ENCODE results near the gene MED15. TPM values are rescaled to one million over a fixed set of nuclear protein-coding genes. Genes with fewer than 3 reads are reported as not detected.

The MED15 gene
- total RNA-seq, 1 donor from 2014 or later: 16.7 TPM

- H3K4me3 ChIP-seq (ENCODE audit: low read length in 3 of 3): no peak overlapping the region
- peaks cover 0 to 20% (median 15%) of the 10 kb centered on the region in 3 donors for H3K27me3 ChIP-seq (ENCODE audit: control insufficient read depth in 3 of 3, insufficient read depth in 3 of 3, low read length in 3 of 3)
- H3K9me3 ChIP-seq (ENCODE audit: control insufficient read depth in 3 of 3, low read length in 3 of 3): no peaks in the 10 kb centered on the region
- no peaks in the 10 kb centered on the region for H3K36me3 ChIP-seq (ENCODE audit: control insufficient read depth in 3 of 3, insufficient read depth in 3 of 3, low read length in 3 of 3)
- no peak overlapping the region for H3K27ac ChIP-seq (ENCODE audit: low read depth, low read length)
- no peak overlapping the region for H3K9ac ChIP-seq (ENCODE audit: low read depth in 1 of 3, low read length in 3 of 3)
- no peaks in the 10 kb centered on the region for H3K4me1 ChIP-seq (ENCODE audit: control insufficient read depth in 3 of 3, insufficient read depth in 3 of 3, low read length in 3 of 3)
Observed at GRCh38 chr22:20605328-20605727, 97.9 kb downstream of the MED15 start.

GRCh38 chr22:20606041-20606783, 98.8 kb downstream of the MED15 start:
- Histone ChIP-seq H3K9me3 (ENCODE audit: control insufficient read depth in 3 of 3, low read length in 3 of 3) (no peaks in the 10 kb centered on the region), H3K27ac (ENCODE audit: low read depth, low read length) (no peak overlapping the region), H3K4me3 (ENCODE audit: low read length in 3 of 3) (no peak overlapping the region), H3K36me3 (ENCODE audit: control insufficient read depth in 3 of 3, insufficient read depth in 3 of 3, low read length in 3 of 3) (no peaks in the 10 kb centered on the region), H3K4me1 (ENCODE audit: control insufficient read depth in 3 of 3, insufficient read depth in 3 of 3, low read length in 3 of 3) (no peaks in the 10 kb centered on the region), H3K27me3 (ENCODE audit: control insufficient read depth in 3 of 3, insufficient read depth in 3 of 3, low read length in 3 of 3) (peaks cover 0 to 20% (median 14%) of the 10 kb centered on the region in 3 donors), H3K9ac (ENCODE audit: low read depth in 1 of 3, low read length in 3 of 3) (no peak overlapping the region)

GRCh38 chr22:20606784-20607128, 99.3 kb downstream of the MED15 start:
- Histone ChIP-seq H3K4me3 (ENCODE audit: low read length in 3 of 3) (no peak overlapping the region), H3K27me3 (ENCODE audit: control insufficient read depth in 3 of 3, insufficient read depth in 3 of 3, low read length in 3 of 3) (peaks cover 0 to 21% (median 14%) of the 10 kb centered on the region in 3 donors), H3K27ac (ENCODE audit: low read depth, low read length) (no peak overlapping the region), H3K9ac (ENCODE audit: low read depth in 1 of 3, low read length in 3 of 3) (no peak overlapping the region), H3K36me3 (ENCODE audit: control insufficient read depth in 3 of 3, insufficient read depth in 3 of 3, low read length in 3 of 3) (no peaks in the 10 kb centered on the region), H3K4me1 (ENCODE audit: control insufficient read depth in 3 of 3, insufficient read depth in 3 of 3, low read length in 3 of 3) (no peaks in the 10 kb centered on the region), H3K9me3 (ENCODE audit: control insufficient read depth in 3 of 3, low read length in 3 of 3) (no peaks in the 10 kb centered on the region)

- Histone ChIP-seq H3K27me3 (ENCODE audit: control insufficient read depth in 3 of 3, insufficient read depth in 3 of 3, low read length in 3 of 3) (peaks cover 0 to 24% (median 14%) of the 10 kb centered on the region in 3 donors), H3K4me1 (ENCODE audit: control insufficient read depth in 3 of 3, insufficient read depth in 3 of 3, low read length in 3 of 3) (no peaks in the 10 kb centered on the region), H3K36me3 (ENCODE audit: control insufficient read depth in 3 of 3, insufficient read depth in 3 of 3, low read length in 3 of 3) (no peaks in the 10 kb centered on the region), H3K4me3 (ENCODE audit: low read length in 3 of 3) (no peak overlapping the region), H3K9me3 (ENCODE audit: control insufficient read depth in 3 of 3, low read length in 3 of 3) (no peaks in the 10 kb centered on the region), H3K9ac (ENCODE audit: low read depth in 1 of 3, low read length in 3 of 3) (no peak overlapping the region), H3K27ac (ENCODE audit: low read depth, low read length) (no peak overlapping the region)
Observed at GRCh38 chr22:20607157-20607907, 99.9 kb downstream of the MED15 start.

GRCh38 chr22:20610243-20610686, 102.9 kb downstream of the MED15 start:
- H3K4me3 ChIP-seq (ENCODE audit: low read length in 3 of 3): no peak overlapping the region

GRCh38 chr22:20610757-20611156, 103.3 kb downstream of the MED15 start:
- no peaks in the 10 kb centered on the region for H3K9me3 ChIP-seq (ENCODE audit: control insufficient read depth in 3 of 3, low read length in 3 of 3)
- no peak overlapping the region for H3K4me3 ChIP-seq (ENCODE audit: low read length in 3 of 3)
- H3K4me1 ChIP-seq (ENCODE audit: control insufficient read depth in 3 of 3, insufficient read depth in 3 of 3, low read length in 3 of 3): no peaks in the 10 kb centered on the region
- H3K9ac ChIP-seq (ENCODE audit: low read depth in 1 of 3, low read length in 3 of 3): no peak overlapping the region
- no peak overlapping the region for H3K27ac ChIP-seq (ENCODE audit: low read depth, low read length)
- H3K36me3 ChIP-seq (ENCODE audit: control insufficient read depth in 3 of 3, insufficient read depth in 3 of 3, low read length in 3 of 3): no peaks in the 10 kb centered on the region
- peaks cover 5 to 18% (median 14%) of the 10 kb centered on the region in 3 donors for H3K27me3 ChIP-seq (ENCODE audit: control insufficient read depth in 3 of 3, insufficient read depth in 3 of 3, low read length in 3 of 3)

More at GRCh38 chr22:20610243-20610686, 102.9 kb downstream of the MED15 start:
- Histone ChIP-seq H3K9ac (ENCODE audit: low read depth in 1 of 3, low read length in 3 of 3) (no peak overlapping the region), H3K27ac (ENCODE audit: low read depth, low read length) (no peak overlapping the region), H3K9me3 (ENCODE audit: control insufficient read depth in 3 of 3, low read length in 3 of 3) (no peaks in the 10 kb centered on the region), H3K36me3 (ENCODE audit: control insufficient read depth in 3 of 3, insufficient read depth in 3 of 3, low read length in 3 of 3) (no peaks in the 10 kb centered on the region), H3K4me1 (ENCODE audit: control insufficient read depth in 3 of 3, insufficient read depth in 3 of 3, low read length in 3 of 3) (no peaks in the 10 kb centered on the region), H3K27me3 (ENCODE audit: control insufficient read depth in 3 of 3, insufficient read depth in 3 of 3, low read length in 3 of 3) (peaks cover 5 to 21% (median 15%) of the 10 kb centered on the region in 3 donors)

- H3K27ac ChIP-seq (ENCODE audit: low read depth, low read length): no peak overlapping the region
- H3K9ac ChIP-seq (ENCODE audit: low read depth in 1 of 3, low read length in 3 of 3): no peak overlapping the region
- no peaks in the 10 kb centered on the region for H3K4me1 ChIP-seq (ENCODE audit: control insufficient read depth in 3 of 3, insufficient read depth in 3 of 3, low read length in 3 of 3)
- H3K9me3 ChIP-seq (ENCODE audit: control insufficient read depth in 3 of 3, low read length in 3 of 3): no peaks in the 10 kb centered on the region
- peaks cover 5 to 13% (median 8%) of the 10 kb centered on the region in 3 donors for H3K27me3 ChIP-seq (ENCODE audit: control insufficient read depth in 3 of 3, insufficient read depth in 3 of 3, low read length in 3 of 3)
- H3K4me3 ChIP-seq (ENCODE audit: low read length in 3 of 3): no peak overlapping the region
- no peaks in the 10 kb centered on the region for H3K36me3 ChIP-seq (ENCODE audit: control insufficient read depth in 3 of 3, insufficient read depth in 3 of 3, low read length in 3 of 3)
Observed at GRCh38 chr22:20611418-20611817, 104.0 kb downstream of the MED15 start.

- Histone ChIP-seq H3K4me1 (ENCODE audit: control insufficient read depth in 3 of 3, insufficient read depth in 3 of 3, low read length in 3 of 3) (no peaks in the 10 kb centered on the region), H3K4me3 (ENCODE audit: low read length in 3 of 3) (no peak overlapping the region), H3K27me3 (ENCODE audit: control insufficient read depth in 3 of 3, insufficient read depth in 3 of 3, low read length in 3 of 3) (peaks cover 4 to 6% (median 5%) of the 10 kb centered on the region in 3 donors), H3K27ac (ENCODE audit: low read depth, low read length) (no peak overlapping the region), H3K9me3 (ENCODE audit: control insufficient read depth in 3 of 3, low read length in 3 of 3) (no peaks in the 10 kb centered on the region), H3K36me3 (ENCODE audit: control insufficient read depth in 3 of 3, insufficient read depth in 3 of 3, low read length in 3 of 3) (no peaks in the 10 kb centered on the region), H3K9ac (ENCODE audit: low read depth in 1 of 3, low read length in 3 of 3) (no peak overlapping the region)
Observed at GRCh38 chr22:20613301-20613700, 105.9 kb downstream of the MED15 start.

- Histone ChIP-seq H3K36me3 (ENCODE audit: control insufficient read depth in 3 of 3, insufficient read depth in 3 of 3, low read length in 3 of 3) (no peaks in the 10 kb centered on the region), H3K9ac (ENCODE audit: low read depth in 1 of 3, low read length in 3 of 3) (no peak overlapping the region), H3K27me3 (ENCODE audit: control insufficient read depth in 3 of 3, insufficient read depth in 3 of 3, low read length in 3 of 3) (peaks cover 4 to 10% (median 5%) of the 10 kb centered on the region in 3 donors), H3K9me3 (ENCODE audit: control insufficient read depth in 3 of 3, low read length in 3 of 3) (no peaks in the 10 kb centered on the region), H3K4me3 (ENCODE audit: low read length in 3 of 3) (no peak overlapping the region), H3K4me1 (ENCODE audit: control insufficient read depth in 3 of 3, insufficient read depth in 3 of 3, low read length in 3 of 3) (no peaks in the 10 kb centered on the region), H3K27ac (ENCODE audit: low read depth, low read length) (no peak overlapping the region)
Observed at GRCh38 chr22:20615021-20615420, 107.6 kb downstream of the MED15 start.

All from skeletal muscle tissue (tissue), 4 donors.